GM18517 (cell line): ENCODE results near the gene CLCC1.

Experiments
- ATAC-seq: cut with Tn5 transposase; IDR thresholded peaks from one replicate; pipeline ENCODE4 v1.9.1; 2021; ENCODE audit warnings: mild to moderate bottlenecking, moderate library complexity; ENCODE audit not compliant: unreplicated experiment

Gene CLCC1

DNA sequence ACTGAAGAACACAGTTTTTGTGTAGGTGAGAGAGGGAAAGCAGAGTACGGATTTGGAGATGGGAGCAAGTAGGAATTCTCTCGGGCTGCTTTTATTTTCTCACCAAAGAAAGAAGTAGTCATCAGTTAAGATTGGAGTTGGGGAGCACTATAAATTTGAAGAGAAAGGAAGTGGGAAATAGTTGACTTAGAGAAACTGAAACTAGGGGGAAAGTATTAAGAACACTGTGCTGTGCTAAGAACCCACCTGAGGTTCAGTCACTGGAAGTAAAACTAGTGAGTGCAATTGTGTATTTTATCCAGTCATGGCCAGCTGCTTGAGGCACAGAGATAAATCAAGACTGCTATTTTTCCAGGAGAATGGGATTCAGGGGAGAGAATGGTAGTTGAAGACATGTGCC lies 37.4 kb downstream of the CLCC1 start:
- no peak for ATAC-seq

DNA sequence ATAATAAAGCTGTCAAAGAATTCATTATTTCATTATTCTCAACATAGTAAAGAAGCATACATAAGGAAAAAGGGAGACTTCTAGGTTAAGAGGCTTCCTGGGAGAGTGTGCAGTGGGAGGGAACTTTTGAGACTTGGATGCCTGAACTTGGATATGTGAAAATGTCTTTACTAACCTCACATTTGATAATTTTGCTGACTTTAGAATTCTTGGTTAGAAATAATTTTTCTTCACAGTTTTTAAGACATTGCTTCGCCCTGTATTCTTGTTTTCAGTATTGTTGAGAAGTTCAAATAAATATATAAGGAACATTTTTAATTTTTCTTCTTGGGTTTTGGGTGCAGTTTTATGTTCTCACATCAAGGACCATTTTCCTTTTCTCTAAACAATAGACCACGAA lies 46.5 kb downstream of the CLCC1 start:
- ATAC-seq, result no peak
